ENCODE measurements around the gene RBM24. TPM values are rescaled to one million over a fixed set of nuclear protein-coding genes. Genes with fewer than 3 reads are reported as not detected.

RBM24 gene
- total and polyA plus RNA-seq, 9 of the 15 experiments (the other 6 are each of a cell fraction or from before 2014, with no cell fraction given): not detected

GRCh38 chr6:17303444-17303843 lies 22.3 kb downstream of the RBM24 start:
- H3K27me3 ChIP-seq (ENCODE audit: control insufficient read depth in 2 of 2, insufficient read depth in 2 of 2, low read length in 2 of 2): peaks cover 13 to 14% of the 10 kb centered on the region in 2 experiments; a peak in 4 of 5 replicates
- ATAC-seq (no peak), FAIRE-seq (no peak), DNase-seq (ENCODE audit: extremely low read depth in 1 of 4, low spot score in 3 of 4) (no peak)
- intact Hi-C loops (cut with micrococcal nuclease): no loop called here
- ChIA-PET POLR2A (no interaction called here), CTCF (ENCODE audit: low intra/inter-chr PET ratio) (no interaction called here)
- H3K4me3 ChIP-seq: no peak overlapping the region
- BruUV-seq (replicated peaks): no TSS peak
- H3K9ac ChIP-seq (ENCODE audit: insufficient read depth in 1 of 2, low read depth in 2 of 2, low read length in 2 of 2): no peak overlapping the region
- WGBS (ENCODE audit: insufficient coverage, low coverage, missing lambda C conversion rate): 4% methylated on average over 1 of the region's 2 CpGs
- H3K79me2 ChIP-seq (ENCODE audit: control insufficient read depth, insufficient read depth, low read length): no peaks in the 10 kb centered on the region
- H2AFZ ChIP-seq (ENCODE audit: low read depth, low read length): no peak overlapping the region
- no peaks in the 10 kb centered on the region for H3K9me1 ChIP-seq (ENCODE audit: control insufficient read depth, insufficient read depth, low read length)
- in situ Hi-C loops (cut with MboI): no loop called here
- TF ChIP-seq ZNF23 (CRISPR knock-in tag; IDR thresholded peaks at IDR 0.05) (no peak), STAT5B (CRISPR knock-in tag; IDR thresholded peaks at IDR 0.05) (no peak), GABPB1 (CRISPR knock-in tag; IDR thresholded peaks at IDR 0.05) (no peak), ZNF512 (tag; IDR thresholded peaks at IDR 0.05) (peak; percentile 88)
- no peak overlapping the region for H3K4me2 ChIP-seq (ENCODE audit: insufficient read depth, low read length)
- no peaks in the 10 kb centered on the region; a peak in 1 of 5 replicates for H3K4me1 ChIP-seq (replicated peaks in 1 of 2; ENCODE audit: control insufficient read depth in 2 of 2, insufficient read depth in 2 of 2, low read length in 2 of 2)
- H4K20me1 ChIP-seq (replicated peaks; ENCODE audit: control insufficient read depth, insufficient read depth, low read length): no peaks in the 10 kb centered on the region
- H3K9me3 ChIP-seq (replicated peaks; ENCODE audit: control insufficient read depth, insufficient read depth, low read depth, low read length): no peaks in the 10 kb centered on the region
- no peaks in the 10 kb centered on the region for H3K36me3 ChIP-seq (ENCODE audit: control insufficient read depth, insufficient read depth, low read length)
- H3K27ac ChIP-seq (ENCODE audit: extremely low read depth, low read depth, low read length): no peak overlapping the region
